Fibroblast of lung (primary cell): ENCODE data around the gene UAP1L1.
"Not testable (repeated sequence)": the region's sequence is repeated elsewhere in the genome, so short reads cannot be mapped to it uniquely, and the experiment has no call there.

Experiments used
- CTCF ChIP-seq, 2 donors: IDR thresholded peaks in 1 of 2; conservative IDR thresholded peaks in 1 of 2; 1 replicate in 1 of 2; 2 replicates in 1 of 2; pipeline ENCODE4 v1.5.1; 2011 to 2012; ENCODE audit warnings: low read length in 2 of 2, control low read depth in 1 of 2, inconsistent platforms in 1 of 2, low read depth in 1 of 2, mild to moderate bottlenecking in 1 of 2
- EZH2 ChIP-seq: IDR thresholded peaks from 2 replicates; pipeline ENCODE4 v1.5.1; 2012; ENCODE audit warnings: low read length, control low read depth, mild to moderate bottlenecking; ENCODE audit errors: missing control alignments

DNA sequence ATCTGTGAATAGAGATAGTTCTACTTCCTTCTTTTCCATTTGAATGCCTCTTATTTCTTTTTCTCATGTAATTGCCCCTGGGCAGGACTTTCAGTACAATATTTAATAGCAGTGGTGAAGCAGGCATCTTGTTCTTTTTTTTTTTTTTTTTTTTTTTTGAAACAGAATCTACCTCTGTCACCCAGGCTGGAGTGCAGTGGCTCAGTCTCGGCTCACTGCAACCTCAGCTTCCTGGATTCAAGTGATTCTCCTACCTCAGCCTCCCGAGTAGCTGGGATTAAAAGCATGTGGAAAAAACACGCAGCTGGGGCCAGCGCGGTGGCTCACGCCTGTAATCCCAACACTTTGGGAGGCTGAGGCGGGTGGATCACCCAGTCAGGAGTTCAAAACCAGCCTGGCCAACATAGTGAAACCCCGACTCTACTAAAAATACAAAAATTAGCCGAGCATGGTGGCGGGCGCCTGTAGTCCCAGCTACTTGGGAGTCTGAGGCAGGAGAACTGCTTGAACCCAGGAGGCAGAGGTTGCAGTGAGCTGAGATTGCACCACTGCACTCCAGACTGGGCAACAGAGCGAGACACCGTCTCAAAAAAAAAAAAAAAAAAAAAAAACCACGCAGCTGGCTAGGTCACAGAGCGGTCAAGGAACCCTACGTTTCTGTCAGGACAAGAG is 45.6 kb downstream of the UAP1L1 start:
- TF ChIP-seq EZH2; CTCF (conservative IDR thresholded peaks at IDR 0.05 in 1 of 2, IDR thresholded peaks at IDR 0.05 in 1 of 2; ENCODE audit: low read depth in 1 of 2, low read length in 2 of 2): not testable (repeated sequence)
